ENCODE data around the gene DGCR2. TPM values are rescaled to one million over a fixed set of nuclear protein-coding genes. Genes with fewer than 3 reads are reported as not detected.

Gene DGCR2
- polyA plus RNA-seq, 1 donor from 2014 or later = 67.1 TPM

GRCh38 chr22:19086896-19087295 lies 35.3 kb downstream of the DGCR2 start:
- TF ChIP-seq REST (IDR thresholded peaks at IDR 0.05; ENCODE audit: borderline replicate concordance) = no peak
- Histone ChIP-seq H3K9me2 (ENCODE audit: insufficient read depth, low read length) (no peaks in the 10 kb centered on the region), H3K27me3 (ENCODE audit: insufficient read depth, low read depth, low read length) (no peaks in the 10 kb centered on the region), H3K4me3 (ENCODE audit: low read length) (no peak overlapping the region), H3K9me3 (ENCODE audit: low read length) (no peaks in the 10 kb centered on the region), H3K79me2 (replicated peaks; ENCODE audit: insufficient read depth, low read length) (no peaks in the 10 kb centered on the region), H3K27ac (ENCODE audit: low read length) (no peak overlapping the region), H3K9ac (ENCODE audit: low read length) (no peak overlapping the region), H3K36me3 (ENCODE audit: insufficient read depth, low read length) (peaks cover 9% of the 10 kb centered on the region), H4K20me1 (ENCODE audit: insufficient read depth) (no peaks in the 10 kb centered on the region), H3K4me2 (ENCODE audit: low read length) (no peak overlapping the region), H3F3A (ENCODE audit: insufficient read depth, low read length, poor library complexity, severe bottlenecking) (no peaks in the 10 kb centered on the region), H2AFZ (ENCODE audit: low read depth, low read length) (no peak overlapping the region)

GRCh38 chr22:19086417-19086816 lies 35.8 kb downstream of the DGCR2 start:
- Histone ChIP-seq H3K36me3 (ENCODE audit: insufficient read depth, low read length) (peaks cover 9% of the 10 kb centered on the region), H3K9me2 (ENCODE audit: insufficient read depth, low read length) (no peaks in the 10 kb centered on the region), H3K4me2 (ENCODE audit: low read length) (no peak overlapping the region), H3K27me3 (ENCODE audit: insufficient read depth, low read depth, low read length) (no peaks in the 10 kb centered on the region), H3K79me2 (replicated peaks; ENCODE audit: insufficient read depth, low read length) (no peaks in the 10 kb centered on the region), H3K4me3 (ENCODE audit: low read length) (no peak overlapping the region), H3F3A (ENCODE audit: insufficient read depth, low read length, poor library complexity, severe bottlenecking) (no peaks in the 10 kb centered on the region), H2AFZ (ENCODE audit: low read depth, low read length) (no peak overlapping the region), H3K27ac (ENCODE audit: low read length) (no peak overlapping the region), H4K20me1 (ENCODE audit: insufficient read depth) (no peaks in the 10 kb centered on the region), H3K9me3 (ENCODE audit: low read length) (no peaks in the 10 kb centered on the region), H3K9ac (ENCODE audit: low read length) (no peak overlapping the region)
- TF ChIP-seq TAF1 (IDR thresholded peaks at IDR 0.05; ENCODE audit: low read depth) = no peak
- TF ChIP-seq EP300 (conservative IDR thresholded peaks at IDR 0.05; ENCODE audit: poor library complexity, severe bottlenecking) = no peak
- no peak for TF ChIP-seq SMC3 (conservative IDR thresholded peaks at IDR 0.05; ENCODE audit: poor library complexity)
- TF ChIP-seq EZH2 (IDR thresholded peaks at IDR 0.05; ENCODE audit: borderline replicate concordance, insufficient read depth, low read length, poor library complexity, severe bottlenecking) = no peak
- TF ChIP-seq MXI1 (conservative IDR thresholded peaks at IDR 0.05; ENCODE audit: poor library complexity, severe bottlenecking) = no peak
- TF ChIP-seq POLR2AphosphoS5 (IDR thresholded peaks at IDR 0.05) = no peak
- TF ChIP-seq RAD21 (conservative IDR thresholded peaks at IDR 0.05) = no peak
- no peak for TF ChIP-seq CTCF (IDR thresholded peaks at IDR 0.05; ENCODE audit: poor library complexity, severe bottlenecking)
- no peak for TF ChIP-seq REST (IDR thresholded peaks at IDR 0.05; ENCODE audit: borderline replicate concordance)
